Suprapubic skin (tissue), 4 donors: ENCODE measurements around the gene CXCL8.

Experiments
- CTCF ChIP-seq, 2 donors: fragments of 200-600 bp in 1 of 2; fragments of 450-650 bp in 1 of 2; sonication (generic) in 1 of 2; IDR thresholded peaks; one replicate each; pipeline ENCODE4 v1.5.1; 2016 to 2019; ENCODE audit warnings: antibody characterized with exemption in 2 of 2, mild to moderate bottlenecking in 1 of 2, moderate library complexity in 1 of 2
- EP300 ChIP-seq: sonication (generic); formaldehyde crosslinking; IDR thresholded peaks from one replicate; pipeline ENCODE4 v1.6.1; 2017; ENCODE audit warnings: antibody characterized with exemption
- POLR2A ChIP-seq, 2 donors: fragments of 450-650 bp; IDR thresholded peaks; one replicate each; pipeline ENCODE4 v1.6.1; 2017; ENCODE audit warnings: antibody characterized with exemption in 2 of 2, mild to moderate bottlenecking in 2 of 2, moderate library complexity in 2 of 2
- POLR2AphosphoS5 ChIP-seq, 3 donors: sonication (generic); formaldehyde crosslinking; IDR thresholded peaks; one replicate each; pipeline ENCODE4 v1.6.1; 2017; ENCODE audit warnings: antibody characterized with exemption in 3 of 3

GRCh38 chr4:73730867-73731266 lies 9.5 kb upstream of the CXCL8 start:
- TF ChIP-seq POLR2AphosphoS5 (IDR thresholded peaks at IDR 0.05) (no peak), CTCF (IDR thresholded peaks at IDR 0.05) (no peak), EP300 (no peak), POLR2A (IDR thresholded peaks at IDR 0.05) (no peak)
